GM23338 (cell line): ENCODE results near the gene ZNF831. TPM values are rescaled to one million over a fixed set of nuclear protein-coding genes. Genes with fewer than 3 reads are reported as not detected.

ENCODE experiments used
- ATAC-seq: fragments of 200-7000 bp; cut with Tn5 transposase; 3 replicates; pipeline ENCODE4 v1.9.1; 2020
- DNase-seq: peaks from one replicate; pipeline ENCODE4 v3.0.0-alpha.2; 2015; ENCODE audit warnings: low spot score
- H2AFZ ChIP-seq: fragments of 200-600 bp; sonication (generic); 2 replicates; pipeline ENCODE4 v1.8.0; 2016; ENCODE audit warnings: antibody characterized with exemption, mild to moderate bottlenecking, moderate library complexity
- H3F3A ChIP-seq: fragments of 200-600 bp; sonication (generic); replicated peaks from 2 replicates; pipeline ENCODE4 v1.8.0; 2017; ENCODE audit warnings: antibody characterized with exemption, mixed run types, low read depth
- H3K27ac ChIP-seq: fragments of 200-600 bp; sonication (generic); 2 replicates; pipeline ENCODE4 v1.6.1; 2016; ENCODE audit warnings: low read depth
- H3K27me3 ChIP-seq: fragments of 200-600 bp; sonication (generic); 2 replicates; pipeline ENCODE4 v1.8.0; 2016; ENCODE audit warnings: mild to moderate bottlenecking, mixed run types, moderate library complexity; ENCODE audit not compliant: insufficient read depth
- H3K36me3 ChIP-seq: fragments of 200-600 bp; sonication (generic); 2 replicates; pipeline ENCODE4 v1.8.0; 2016; ENCODE audit warnings: mild to moderate bottlenecking; ENCODE audit not compliant: insufficient read depth
- H3K4me1 ChIP-seq: fragments of 200-600 bp; sonication (generic); 2 replicates; pipeline ENCODE4 v1.8.0; 2016; ENCODE audit warnings: mild to moderate bottlenecking, moderate library complexity; ENCODE audit not compliant: insufficient read depth
- H3K4me2 ChIP-seq: fragments of 200-600 bp; sonication (generic); 2 replicates; pipeline ENCODE4 v1.7.1; 2017; ENCODE audit warnings: mixed run types
- H3K4me3 ChIP-seq: fragments of 200-600 bp; sonication (generic); 2 replicates; pipeline ENCODE4 v1.6.1; 2016; ENCODE audit warnings: mixed run types
- H3K79me2 ChIP-seq: fragments of 200-600 bp; sonication (generic); replicated peaks from 2 replicates; pipeline ENCODE4 v1.8.0; 2017; ENCODE audit warnings: mild to moderate bottlenecking; ENCODE audit not compliant: insufficient read depth
- H3K9me2 ChIP-seq: fragments of 200-600 bp; sonication (generic); 2 replicates; pipeline ENCODE4 v1.8.0; 2017; ENCODE audit not compliant: insufficient read depth
- H4K20me1 ChIP-seq: fragments of 200-600 bp; sonication (generic); replicated peaks from 2 replicates; pipeline ENCODE4 v1.8.0; 2017; ENCODE audit warnings: mild to moderate bottlenecking; ENCODE audit not compliant: insufficient read depth
- H3K27ac Mint-ChIP-seq: 2 replicates; pipeline ENCODE4 v1.8.0; 2020; ENCODE audit warnings: inconsistent platforms, mild to moderate bottlenecking, moderate library complexity, mixed read lengths
- H3K27me3 Mint-ChIP-seq: 3 replicates; pipeline ENCODE4 v1.8.0; 2022; ENCODE audit warnings: low read depth, mild to moderate bottlenecking, moderate library complexity, mixed read lengths, inconsistent platforms; ENCODE audit not compliant: insufficient read depth, poor library complexity
- H3K36me3 Mint-ChIP-seq: 3 replicates; pipeline ENCODE4 v1.8.0; 2021; ENCODE audit warnings: low read depth, mild to moderate bottlenecking, inconsistent platforms, moderate library complexity, mixed read lengths
- H3K4me1 Mint-ChIP-seq: 3 replicates; pipeline ENCODE4 v1.8.0; 2020; ENCODE audit warnings: mild to moderate bottlenecking, inconsistent platforms, mixed read lengths
- H3K4me3 Mint-ChIP-seq: 3 replicates; pipeline ENCODE4 v1.8.0; 2021; ENCODE audit warnings: moderate library complexity, mild to moderate bottlenecking, inconsistent platforms, mixed read lengths
- H3K9me3 Mint-ChIP-seq: 3 replicates; pipeline ENCODE4 v1.8.0; 2020; ENCODE audit warnings: moderate library complexity, mild to moderate bottlenecking, inconsistent platforms, mixed read lengths
- EZH2phosphoT487 ChIP-seq: fragments of 200-600 bp; sonication (generic); IDR thresholded peaks from one replicate; pipeline ENCODE4 v1.8.1; 2018; ENCODE audit warnings: antibody characterized with exemption; ENCODE audit not compliant: unreplicated experiment
- JUNB ChIP-seq: IDR thresholded peaks from one replicate; pipeline ENCODE4 v1.6.1; 2016; ENCODE audit warnings: antibody characterized with exemption; ENCODE audit not compliant: unreplicated experiment
- ZNF331 ChIP-seq: fragments of 250-450 bp; sonication (Bioruptor Pico); IDR thresholded peaks from 2 replicates; pipeline ENCODE4 v1.5.0; 2020; ENCODE audit warnings: low read depth, mild to moderate bottlenecking, moderate library complexity
- ZNF462 ChIP-seq: fragments of 250-450 bp; sonication (Bioruptor Pico); IDR thresholded peaks from 2 replicates; pipeline ENCODE4 v1.5.0; 2020; ENCODE audit warnings: mild to moderate bottlenecking, moderate library complexity
- polyA plus RNA-seq: library from polyadenylated mRNA; unstranded; fragments of >200 nt; fragmentation: Nextera tagmentation; extraction: Ambion mirVana; gene quantifications from 2 replicates; pipeline ENCODE4 v1.2.1, GENCODE V29; 2016
- total RNA-seq: library from RNA; depleted of rRNA; stranded (reverse); fragments of >200 nt; shearing (Covaris generic); gene quantifications from 2 replicates; pipeline ENCODE4 v1.2.3, GENCODE V29; 2014

ZNF831 gene
- total and polyA plus RNA-seq, 2 experiments from 2014 or later, result not detected

- no peak overlapping the region for H3K4me3 Mint-ChIP-seq
- no peak overlapping the region for H3K4me2 ChIP-seq
- peaks cover 7% of the 10 kb centered on the region; the same call in 2 of the 3 replicates for H3K4me1 Mint-ChIP-seq
Observed at GRCh38 chr20:59291740-59292383, 128.2 kb downstream of the ZNF831 start.

GRCh38 chr20:59295531-59295930 lies 131.9 kb downstream of the ZNF831 start:
- Histone ChIP-seq H3K36me3 (no peaks in the 10 kb centered on the region), H3K27me3 (peaks cover 22% of the 10 kb centered on the region), H2AFZ (no peak overlapping the region), H3K4me1 (peaks cover 4% of the 10 kb centered on the region; the same call in 1 of the 2 replicates), H3K79me2 (no peaks in the 10 kb centered on the region), H3K4me2 (no peak overlapping the region), H3K9me2 (0 out of 2 replicates have a peak, but pooled peaks cover 8% of the 10 kb centered on the region), H3F3A (no peaks in the 10 kb centered on the region), H4K20me1 (no peaks in the 10 kb centered on the region), H3K4me3 (no peak overlapping the region), H3K27ac (no peak overlapping the region)
- peaks cover 7% of the 10 kb centered on the region; the same call in 2 of the 3 replicates for H3K4me1 Mint-ChIP-seq
- ATAC-seq (no peak), DNase-seq (no peak)
- TF ChIP-seq ZNF331 (CRISPR knock-in tag), result no peak
- no peak for TF ChIP-seq EZH2phosphoT487
- no peak for TF ChIP-seq ZNF462 (CRISPR knock-in tag)
- peaks cover 27% of the 10 kb centered on the region for H3K27me3 Mint-ChIP-seq
- no peaks in the 10 kb centered on the region for H3K9me3 Mint-ChIP-seq
- no peaks in the 10 kb centered on the region for H3K36me3 Mint-ChIP-seq
- H3K27ac Mint-ChIP-seq, result no peak overlapping the region
- no peak overlapping the region for H3K4me3 Mint-ChIP-seq

More at GRCh38 chr20:59291740-59292383, 128.2 kb downstream of the ZNF831 start:
- H3K4me1 ChIP-seq, result peaks cover 4% of the 10 kb centered on the region; the same call in 1 of the 2 replicates
- no peak overlapping the region for H2AFZ ChIP-seq
- no peaks in the 10 kb centered on the region for H3K79me2 ChIP-seq
- no peaks in the 10 kb centered on the region for H4K20me1 ChIP-seq
- no peaks in the 10 kb centered on the region for H3K36me3 Mint-ChIP-seq
- H3K27me3 ChIP-seq, result no peaks in the 10 kb centered on the region
- no peak overlapping the region for H3K27ac ChIP-seq
- H3F3A ChIP-seq, result no peaks in the 10 kb centered on the region
- H3K36me3 ChIP-seq, result no peaks in the 10 kb centered on the region
- TF ChIP-seq JUNB, result no peak
- no peak for TF ChIP-seq EZH2phosphoT487
- H3K9me2 ChIP-seq, result 0 out of 2 replicates have a peak, but pooled peaks cover 11% of the 10 kb centered on the region
- H3K4me3 ChIP-seq, result no peak overlapping the region
- H3K27me3 Mint-ChIP-seq, result peaks cover 6% of the 10 kb centered on the region
- no peak overlapping the region for H3K27ac Mint-ChIP-seq
- DNase-seq, result no peak
- no peaks in the 10 kb centered on the region for H3K9me3 Mint-ChIP-seq
- ATAC-seq, result no peak
